GM19240 (cell line): Measurements from ENCODE around the gene GNAS.
"Not testable (repeated sequence)": the region's sequence is repeated elsewhere in the genome, so short reads cannot be mapped to it uniquely, and the experiment has no call there.

Experiments
- DNase-seq: peaks from one replicate; pipeline ENCODE4 v3.0.0; 2011; ENCODE audit warnings: low spot score; ENCODE audit not compliant: insufficient read length

GNAS gene

DNA sequence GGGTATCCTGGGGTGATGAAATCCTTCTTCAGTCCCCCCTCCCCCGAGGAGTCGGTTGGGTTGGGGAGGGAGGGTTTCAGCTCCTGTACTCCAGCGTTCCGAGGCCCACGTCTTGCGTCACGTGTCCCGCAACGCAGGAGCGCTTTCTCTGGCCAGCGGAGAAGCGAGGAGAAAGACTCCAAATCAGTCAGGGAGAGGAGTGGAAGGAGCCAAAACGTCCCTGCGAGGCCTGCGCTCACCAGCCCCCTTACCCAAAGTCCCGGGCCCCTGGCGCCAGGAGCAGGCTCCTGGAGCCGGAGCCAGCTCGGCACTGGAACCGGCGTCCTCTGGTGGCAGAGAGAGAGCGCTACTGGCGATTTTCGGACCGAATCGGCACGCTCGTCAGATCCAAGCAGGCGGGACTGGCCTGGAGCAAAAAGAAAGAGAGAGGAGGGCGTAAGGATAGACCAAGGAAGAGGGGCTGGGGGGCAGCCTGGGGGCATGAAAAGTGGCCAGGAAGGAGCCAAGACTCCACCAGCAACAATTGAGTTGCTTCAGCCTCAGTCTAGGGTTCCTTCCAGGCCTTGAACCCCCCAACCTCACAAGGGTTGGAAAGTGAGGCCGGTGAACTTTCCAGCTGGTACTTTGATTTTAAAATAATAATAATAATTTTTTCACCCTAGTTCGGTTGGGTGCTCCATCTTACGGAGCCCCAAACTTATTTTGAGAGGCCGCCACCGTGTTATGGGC is at the start of gene GNAS:
Gene GNAS (plus strand): TSS at position 174 of the 729 bp plus-strand sequence.
- no peak for DNase-seq

GRCh38 chr20:58803533-58803932 is 49.0 kb upstream of the GNAS start:
- no peak for DNase-seq

DNA sequence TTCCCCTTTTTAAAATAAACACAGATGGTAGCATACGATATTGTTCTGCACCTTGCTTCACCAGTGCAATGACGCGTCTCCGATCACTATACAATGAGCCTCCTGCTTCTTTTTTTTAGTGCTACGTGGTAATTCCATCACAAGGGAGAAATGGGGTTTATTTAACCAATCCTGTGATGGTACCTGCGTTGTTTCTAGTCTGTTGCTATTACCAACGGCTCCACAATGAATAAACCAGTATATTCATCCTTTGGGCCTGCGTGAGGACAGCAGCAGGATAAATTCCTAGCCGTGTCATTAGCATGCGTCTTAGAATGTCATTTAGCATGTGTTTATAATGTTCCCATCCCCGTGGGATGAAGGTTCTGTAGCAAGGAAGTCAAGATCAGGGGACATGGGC is 44.7 kb upstream of the GNAS start:
- no peak for DNase-seq

- DNase-seq = no peak
Observed at GRCh38 chr20:58808271-58809046, 44.1 kb upstream of the GNAS start.

GRCh38 chr20:58810116-58810878 is 42.2 kb upstream of the GNAS start:
- DNase-seq = no peak

DNA sequence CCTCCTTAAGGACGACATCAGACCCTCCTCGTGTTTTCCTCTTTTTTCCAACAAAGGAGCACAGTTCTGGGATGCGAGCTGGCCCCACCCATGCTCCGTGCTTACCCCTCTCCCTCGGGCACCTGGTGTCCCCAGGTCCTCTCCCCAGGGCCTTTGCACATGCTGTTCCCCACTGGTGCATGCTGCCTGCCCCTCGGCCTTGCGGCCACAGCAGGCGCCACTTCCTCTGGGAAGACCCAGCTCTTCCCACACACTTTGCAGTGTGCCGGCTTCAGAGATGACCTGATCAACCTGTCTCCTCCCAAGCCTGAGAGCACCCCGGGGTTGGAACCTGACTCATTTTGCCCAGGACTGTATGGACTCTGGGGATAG is 41.7 kb upstream of the GNAS start:
- DNase-seq = no peak

DNA sequence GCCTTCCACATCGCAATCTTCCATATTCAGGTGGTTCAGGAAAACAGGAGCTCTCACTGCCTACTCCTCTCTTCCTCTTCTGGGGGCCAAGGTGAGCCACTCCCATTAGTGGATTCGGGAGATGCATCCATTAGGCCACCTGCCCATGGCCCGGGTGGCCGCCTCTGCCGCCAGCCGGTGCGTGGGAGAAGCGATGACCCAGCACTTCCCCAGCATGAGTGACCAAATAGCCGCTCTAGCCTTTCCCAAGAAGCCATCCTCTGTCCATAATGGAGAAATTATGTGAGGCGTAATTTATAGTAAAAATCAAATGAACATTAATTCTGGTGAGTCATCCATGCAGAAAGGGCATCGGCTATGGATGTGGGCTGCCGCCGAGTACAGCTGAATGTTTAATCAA is 41.2 kb upstream of the GNAS start:
- DNase-seq = no peak

GRCh38 chr20:58813369-58813768 is 39.1 kb upstream of the GNAS start:
- no peak for DNase-seq

- DNase-seq = no peak
Observed at GRCh38 chr20:58815448-58815847, 37.1 kb upstream of the GNAS start.

GRCh38 chr20:58816051-58816450 is 36.5 kb upstream of the GNAS start:
- no peak for DNase-seq

DNA sequence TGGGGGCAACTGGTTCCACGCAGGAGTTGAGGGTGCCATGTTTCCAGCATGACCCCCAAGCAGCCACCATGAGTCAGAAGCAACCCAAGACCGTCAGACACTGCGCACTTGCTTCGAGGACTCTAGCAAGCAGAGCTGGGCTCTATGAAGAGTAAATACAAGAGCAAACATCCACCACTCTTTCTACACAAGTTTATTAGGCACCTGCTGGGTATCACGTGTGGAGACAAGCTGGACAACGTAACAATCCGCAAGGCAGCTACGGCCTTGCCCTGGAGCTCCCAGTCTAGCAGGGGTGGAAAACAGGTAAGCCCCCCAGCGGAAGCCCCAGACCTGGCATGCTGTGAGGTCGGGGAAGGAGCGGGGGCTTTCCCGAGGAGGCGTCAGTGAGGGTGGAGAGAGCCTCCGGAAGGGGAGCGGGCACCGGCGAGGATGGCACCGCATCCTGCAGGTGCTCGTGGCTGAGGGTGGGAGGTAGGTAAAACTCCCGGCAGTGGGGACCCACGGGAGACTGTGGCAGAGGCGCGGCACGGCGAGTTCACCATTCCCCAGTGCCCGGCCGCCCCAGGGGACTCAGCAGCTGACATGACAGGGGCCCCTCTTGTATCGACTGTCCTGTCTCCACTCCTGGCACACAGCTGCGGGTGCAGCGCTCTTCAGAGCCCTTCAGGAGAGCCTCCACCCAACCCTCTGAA is 35.4 kb upstream of the GNAS start:
- no peak for DNase-seq

GRCh38 chr20:58817748-58818147 is 34.8 kb upstream of the GNAS start:
- no peak for DNase-seq

DNA sequence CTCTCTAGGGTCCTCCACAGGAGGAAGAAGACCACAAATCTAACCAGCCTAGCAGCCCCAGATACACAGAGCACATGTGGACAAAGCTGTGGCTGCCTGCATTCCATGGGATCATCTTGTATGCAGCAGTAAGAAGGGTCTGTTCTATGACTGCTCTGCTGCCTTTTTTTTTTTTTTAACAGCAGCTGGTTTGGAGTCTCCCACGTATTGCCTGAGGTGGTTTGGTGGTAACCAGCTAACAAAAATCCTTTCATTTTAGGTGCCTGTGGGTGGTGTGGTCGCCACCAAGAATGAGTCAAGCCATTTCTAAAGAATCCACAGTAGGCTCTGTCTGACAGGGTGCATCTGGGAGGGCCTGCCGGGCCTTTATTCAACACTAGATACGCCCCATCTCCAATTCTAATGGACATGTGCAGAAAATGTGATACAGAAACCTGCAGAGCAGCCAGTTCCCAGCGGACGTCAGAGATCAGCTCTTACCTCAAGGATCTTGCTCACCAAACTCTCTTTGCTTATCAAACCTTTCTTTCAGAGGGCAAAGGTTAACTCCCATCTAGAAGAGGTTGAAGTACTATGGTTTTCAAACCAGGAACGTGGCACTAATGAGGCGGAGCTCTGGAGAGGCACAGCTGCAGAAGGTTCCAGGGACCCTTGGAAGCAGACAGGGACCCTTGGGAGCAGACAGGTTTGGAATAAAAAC is 33.8 kb upstream of the GNAS start:
- DNase-seq = no peak

DNA sequence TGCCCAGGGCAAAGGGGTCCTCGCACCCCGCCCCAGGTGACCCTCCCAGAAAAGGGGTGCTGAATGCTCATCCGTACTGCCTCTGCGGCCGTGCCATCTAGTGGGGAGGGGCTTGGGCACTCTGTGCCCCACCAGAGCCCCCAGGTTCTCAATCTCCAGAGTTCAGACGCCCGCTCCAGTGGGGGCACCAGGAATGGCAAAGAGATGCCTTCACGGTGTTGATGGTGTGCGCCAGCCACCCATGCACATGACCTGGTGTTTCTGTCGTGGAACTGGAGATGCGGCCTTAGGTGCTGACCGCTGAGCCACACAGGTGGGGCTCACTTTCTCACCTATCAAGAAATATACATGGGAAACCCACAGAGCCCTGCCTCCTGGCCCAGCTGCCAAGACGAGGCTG is 32.6 kb upstream of the GNAS start:
- no peak for DNase-seq

DNA sequence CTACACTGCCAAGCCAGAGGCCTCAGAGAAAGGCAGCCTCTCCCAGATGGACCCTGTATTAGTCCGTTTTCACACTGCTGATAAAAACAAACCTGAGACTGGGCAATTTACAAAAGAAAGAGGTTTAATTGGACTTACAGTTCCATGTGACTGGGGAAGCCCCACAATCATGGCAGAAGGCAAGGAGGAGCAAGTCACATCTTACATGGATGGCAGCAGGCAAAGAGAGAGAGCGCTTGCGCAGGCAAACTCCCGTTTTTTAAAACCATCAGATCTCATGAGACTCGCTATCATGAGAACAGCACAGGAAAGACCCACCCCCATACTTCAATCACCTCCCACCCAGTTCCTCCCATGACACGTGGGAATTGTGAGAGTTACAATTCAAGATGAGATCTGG is 32.0 kb upstream of the GNAS start:
- not testable (repeated sequence) for DNase-seq

GRCh38 chr20:58822149-58822548 is 30.4 kb upstream of the GNAS start:
- no peak for DNase-seq

GRCh38 chr20:58822748-58823730 is 29.5 kb upstream of the GNAS start:
- DNase-seq = no peak

DNA sequence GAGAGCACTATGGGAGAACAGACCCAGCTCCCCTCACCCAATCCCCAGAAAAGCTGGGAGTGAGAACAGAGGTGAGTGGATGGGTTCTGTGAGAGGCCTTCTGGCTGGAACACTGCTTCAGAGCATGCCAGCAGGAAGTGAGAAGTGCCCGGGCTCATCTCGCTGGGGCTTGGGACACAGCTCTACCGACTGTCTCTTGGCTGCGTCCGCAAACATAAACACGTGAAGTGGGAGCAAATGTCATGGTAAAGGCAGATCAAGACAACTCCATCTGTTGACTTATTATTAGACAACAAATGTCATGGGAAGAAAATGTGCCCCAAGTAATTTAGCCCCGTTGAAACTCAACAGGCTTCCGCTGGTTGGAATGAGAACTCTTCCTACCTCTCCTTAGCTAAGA is 27.7 kb upstream of the GNAS start:
- DNase-seq = no peak

DNA sequence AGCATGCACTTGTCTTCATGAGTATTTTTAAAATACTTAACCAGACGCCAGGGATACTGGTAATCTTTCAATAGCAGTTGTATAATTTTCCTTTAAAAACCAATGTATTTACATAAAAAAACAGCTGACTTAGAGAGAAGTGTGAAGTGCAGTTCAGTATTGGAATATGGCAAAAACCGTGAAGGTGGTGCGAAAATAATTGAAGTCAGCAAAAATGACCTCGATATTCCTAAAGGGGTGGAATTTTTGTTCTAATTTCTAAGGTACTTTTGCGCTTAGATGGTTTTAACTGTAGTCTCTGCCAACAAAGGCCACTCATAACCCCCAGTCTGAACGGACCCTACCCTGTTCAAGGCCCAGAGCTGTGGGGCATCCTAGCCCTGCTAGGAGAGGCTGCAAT is 27.1 kb upstream of the GNAS start:
- DNase-seq = no peak

GRCh38 chr20:58826271-58826670 is 26.2 kb upstream of the GNAS start:
- no peak for DNase-seq
